Activated T-helper 2 cell treated with anti-CD3 and anti-CD28 coated beads, Interferon-gamma antibody, Interleukin-2, Interleukin-4, amounts not matched to agents 10 μg/mL and 5 μg/mL and 100 μg/mL, durations not matched to agents 14 hours and 24 hours and 36 hours (primary cell): Measurements from ENCODE around the gene LRFN4. TPM values are rescaled to one million over a fixed set of nuclear protein-coding genes. Genes with fewer than 3 reads are reported as not detected.

Source experiments
- DNase-seq: peaks from one replicate; pipeline ENCODE4 v3.0.0; 2021; ENCODE audit warnings: low spot score
- H3K27ac Mint-ChIP-seq: one replicate; pipeline ENCODE4 v1.8.0; 2021; ENCODE audit warnings: mixed read lengths
- H3K27me3 Mint-ChIP-seq: one replicate; pipeline ENCODE4 v1.8.0; 2021; ENCODE audit warnings: low read depth, mixed read lengths
- H3K36me3 Mint-ChIP-seq: one replicate; pipeline ENCODE4 v1.8.0; 2021; ENCODE audit warnings: low read depth, mixed read lengths
- H3K4me1 Mint-ChIP-seq: one replicate; pipeline ENCODE4 v1.8.0; 2021; ENCODE audit warnings: low read depth, mixed read lengths
- H3K4me3 Mint-ChIP-seq: one replicate; pipeline ENCODE4 v1.8.0; 2021; ENCODE audit warnings: low read depth, mild to moderate bottlenecking, moderate library complexity, mixed read lengths
- H3K9me3 Mint-ChIP-seq: one replicate; pipeline ENCODE4 v1.8.0; 2021; ENCODE audit warnings: mixed read lengths
- intact Hi-C: fragments of 100-400 bp; cut with micrococcal nuclease; formaldehyde crosslinking; loops from one replicate; pipeline ENCODE4 v1.15.1; 2023
- total RNA-seq: library from RNA; stranded (reverse); gene quantifications from 2 replicates; pipeline ENCODE4 v1.2.3, GENCODE V29; 2022

The LRFN4 gene
- total RNA-seq, 1 donor from 2014 or later, result 50.3 TPM

GRCh38 chr11:66902486-66903177 is 45.8 kb downstream of the LRFN4 start:
- intact Hi-C loops, result no loop called here
- no peak overlapping the region for H3K27ac Mint-ChIP-seq

DNA sequence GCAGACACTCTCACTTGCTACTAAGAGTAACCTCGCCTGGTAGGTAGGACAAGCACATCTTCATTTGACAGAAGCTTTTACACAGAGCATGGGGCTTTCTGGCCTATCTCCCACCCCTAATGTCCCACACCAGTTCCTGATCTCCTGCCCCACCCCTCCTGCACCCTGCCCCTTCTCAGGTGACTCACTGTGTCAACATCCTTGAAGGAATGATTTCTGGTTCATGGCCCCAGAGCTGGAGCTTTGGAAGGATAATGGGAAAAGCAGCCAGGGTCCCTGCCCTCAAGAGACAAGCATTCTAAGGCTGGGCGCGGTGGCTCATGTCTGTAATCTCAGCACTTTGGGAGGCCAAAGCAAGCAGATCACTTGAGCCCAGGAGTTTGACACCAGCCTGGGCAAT is 47.2 kb downstream of the LRFN4 start:
- DNase-seq, result no peak
- intact Hi-C loops, result no loop called here
- Mint-ChIP-seq H3K4me3 (no peak overlapping the region), H3K4me1 (no peaks in the 10 kb centered on the region), H3K27ac (no peak overlapping the region), H3K27me3 (no peaks in the 10 kb centered on the region), H3K36me3 (no peaks in the 10 kb centered on the region), H3K9me3 (no peaks in the 10 kb centered on the region)

More at GRCh38 chr11:66902486-66903177, 45.8 kb downstream of the LRFN4 start:
- H3K4me3 Mint-ChIP-seq, result no peak overlapping the region
- no peak for DNase-seq
- H3K9me3 Mint-ChIP-seq, result no peaks in the 10 kb centered on the region
- H3K4me1 Mint-ChIP-seq, result no peaks in the 10 kb centered on the region
- no peaks in the 10 kb centered on the region for H3K36me3 Mint-ChIP-seq
- no peaks in the 10 kb centered on the region for H3K27me3 Mint-ChIP-seq

DNA sequence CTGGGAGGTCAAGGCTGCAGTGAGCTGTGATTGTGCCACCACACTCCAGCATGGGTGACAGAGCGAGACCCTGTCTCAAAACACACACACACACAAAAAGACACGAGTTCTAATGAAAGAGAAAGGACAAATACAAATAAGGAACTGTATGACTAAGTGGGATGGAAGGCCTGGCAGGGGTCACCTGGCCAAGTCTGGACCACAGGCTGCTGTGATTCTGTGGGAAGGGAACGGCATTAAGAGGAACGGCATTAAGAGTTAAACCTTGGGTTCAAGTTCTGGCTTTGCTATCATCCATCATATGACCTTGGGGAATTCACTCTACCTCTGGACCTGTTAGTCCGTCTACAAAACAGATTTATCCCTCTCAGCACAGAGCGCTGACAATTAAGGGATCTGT is 47.7 kb downstream of the LRFN4 start:
- no peak overlapping the region for H3K27ac Mint-ChIP-seq
- H3K4me1 Mint-ChIP-seq, result no peaks in the 10 kb centered on the region
- H3K9me3 Mint-ChIP-seq, result no peaks in the 10 kb centered on the region
- no peaks in the 10 kb centered on the region for H3K36me3 Mint-ChIP-seq
- no peaks in the 10 kb centered on the region for H3K27me3 Mint-ChIP-seq
- no peak for DNase-seq
- intact Hi-C loops, result no loop called here
- no peak overlapping the region for H3K4me3 Mint-ChIP-seq

- DNase-seq, result no peak
- intact Hi-C loops, result no loop called here
- H3K27me3 Mint-ChIP-seq, result no peaks in the 10 kb centered on the region
- H3K36me3 Mint-ChIP-seq, result no peaks in the 10 kb centered on the region
- H3K4me3 Mint-ChIP-seq, result no peak overlapping the region
- no peaks in the 10 kb centered on the region for H3K4me1 Mint-ChIP-seq
- H3K9me3 Mint-ChIP-seq, result no peaks in the 10 kb centered on the region
- H3K27ac Mint-ChIP-seq, result no peak overlapping the region
Observed at GRCh38 chr11:66904981-66905521, 48.2 kb downstream of the LRFN4 start.

DNA sequence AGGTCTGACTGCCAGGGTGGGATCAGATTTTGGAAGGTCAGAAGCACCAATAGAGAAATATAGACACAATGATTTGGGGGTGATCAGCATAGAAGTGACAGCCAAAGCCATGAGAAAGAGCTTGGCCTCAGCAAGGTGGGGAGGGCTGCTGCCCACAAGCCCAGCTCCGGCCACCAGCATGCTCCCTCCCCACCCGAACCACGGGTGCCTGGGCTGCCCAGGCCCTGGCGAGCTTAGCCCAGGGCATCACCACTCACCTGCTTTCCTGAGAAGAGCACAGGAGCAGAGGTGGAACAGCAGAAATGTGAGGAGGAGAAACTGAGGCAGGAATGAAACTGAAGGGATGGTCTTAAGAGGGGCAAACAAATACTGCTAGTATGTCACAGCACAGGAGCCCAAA is 48.8 kb downstream of the LRFN4 start:
- H3K9me3 Mint-ChIP-seq, result no peaks in the 10 kb centered on the region
- intact Hi-C loops, result no loop called here
- no peaks in the 10 kb centered on the region for H3K36me3 Mint-ChIP-seq
- H3K27ac Mint-ChIP-seq, result no peak overlapping the region
- no peaks in the 10 kb centered on the region for H3K4me1 Mint-ChIP-seq
- no peaks in the 10 kb centered on the region for H3K27me3 Mint-ChIP-seq
- DNase-seq, result no peak
- H3K4me3 Mint-ChIP-seq, result no peak overlapping the region

- Mint-ChIP-seq H3K4me3 (no peak overlapping the region), H3K9me3 (no peaks in the 10 kb centered on the region)
- DNase-seq, result no peak
Observed at GRCh38 chr11:66906061-66906733, 49.3 kb downstream of the LRFN4 start.

GRCh38 chr11:66907751-66908630 is 51.1 kb downstream of the LRFN4 start:
- Mint-ChIP-seq H3K4me3 (no peak overlapping the region), H3K36me3 (no peaks in the 10 kb centered on the region), H3K27me3 (no peaks in the 10 kb centered on the region), H3K9me3 (no peaks in the 10 kb centered on the region), H3K27ac (no peak overlapping the region), H3K4me1 (no peaks in the 10 kb centered on the region)
- DNase-seq, result no peak
- intact Hi-C loops, result no loop called here

More at GRCh38 chr11:66906061-66906733, 49.3 kb downstream of the LRFN4 start:
- H3K27me3 Mint-ChIP-seq, result no peaks in the 10 kb centered on the region
- no peaks in the 10 kb centered on the region for H3K4me1 Mint-ChIP-seq
- H3K36me3 Mint-ChIP-seq, result no peaks in the 10 kb centered on the region
- intact Hi-C loops, result no loop called here
- no peak overlapping the region for H3K27ac Mint-ChIP-seq

GRCh38 chr11:66909181-66909580 is 52.3 kb downstream of the LRFN4 start:
- Mint-ChIP-seq H3K27me3 (no peaks in the 10 kb centered on the region), H3K27ac (no peak overlapping the region), H3K4me1 (no peaks in the 10 kb centered on the region), H3K36me3 (no peaks in the 10 kb centered on the region), H3K4me3 (no peak overlapping the region), H3K9me3 (no peaks in the 10 kb centered on the region)
- intact Hi-C loops, result no loop called here
- DNase-seq, result no peak

DNA sequence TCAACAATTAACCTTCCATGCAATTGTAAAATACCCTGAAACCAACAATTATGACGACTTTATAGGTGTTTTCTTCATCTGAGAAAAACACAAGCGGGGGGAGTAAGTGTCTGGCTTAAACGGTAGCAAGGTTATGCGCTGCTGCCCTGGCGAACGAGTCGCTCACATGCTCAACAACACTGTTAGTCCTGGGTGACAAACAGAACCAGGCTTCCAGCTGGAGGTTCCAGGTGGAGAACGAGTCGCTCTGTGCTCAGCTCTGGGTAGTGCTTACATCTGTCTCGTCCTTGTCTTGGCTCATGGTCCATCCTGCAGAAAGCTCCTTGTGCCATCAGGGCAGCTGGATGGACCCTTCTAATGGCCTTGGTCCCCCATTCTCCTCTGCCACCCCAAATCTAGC is 53.2 kb downstream of the LRFN4 start:
- Mint-ChIP-seq H3K36me3 (no peaks in the 10 kb centered on the region), H3K4me3 (no peak overlapping the region), H3K27ac (no peak overlapping the region), H3K9me3 (no peaks in the 10 kb centered on the region), H3K4me1 (no peaks in the 10 kb centered on the region), H3K27me3 (no peaks in the 10 kb centered on the region)
- intact Hi-C loops, result no loop called here
- DNase-seq, result no peak

Other genes with a start within 250 kb of the LRFN4 start
- 188 and 197 TPM in 2 replicates for gene RBM14, start 240.4 kb upstream of the LRFN4 start, total RNA-seq
- gene RBM4, start 218.4 kb upstream of the LRFN4 start, total RNA-seq, result 125 and 129 TPM in 2 replicates
- gene RBM4B, start 179.2 kb upstream of the LRFN4 start, total RNA-seq, result 16.5 and 18.4 TPM in 2 replicates
- gene SPTBN2, start 127.8 kb upstream of the LRFN4 start, total RNA-seq, result 0.73 and 0.99 TPM in 2 replicates
- 27.5 and 27.8 TPM in 2 replicates for gene RCE1, start 13.6 kb upstream of the LRFN4 start, total RNA-seq
- 15.4 and 18.0 TPM in 2 replicates for gene PC, start 101.3 kb downstream of the LRFN4 start, total RNA-seq
- not detected in 2 replicates for gene C11orf86, start 118.2 kb downstream of the LRFN4 start, total RNA-seq
- gene SYT12, start 166.1 kb downstream of the LRFN4 start, total RNA-seq, result not detected in 2 replicates
- gene RHOD, start 199.8 kb downstream of the LRFN4 start, total RNA-seq, result 0.30 and 0.39 TPM in 2 replicates